H1 (cell line): ENCODE measurements around the gene PTPRD. TPM values are rescaled to one million over a fixed set of nuclear protein-coding genes. Genes with fewer than 3 reads are reported as not detected.

Source experiments
- CTCF ChIA-PET: fragments of 300-600 bp; sonication (Branson Sonifier 250); formaldehyde crosslinking; loops from one replicate; lab custom pipeline; 2021; ENCODE audit not compliant: partially characterized antibody; lab: Charles Lee
- POLR2A ChIA-PET: fragments of 300-600 bp; sonication (Branson Sonifier 250); formaldehyde crosslinking; loops from one replicate; lab custom pipeline; 2021; ENCODE audit warnings: inconsistent platforms; ENCODE audit not compliant: partially characterized antibody; lab: Charles Lee
- DNase-seq, 2 experiments: peaks; one replicate each; pipeline versions ENCODE4 v3.0.0 to v3.0.0-alpha.2; 2010 to 2022; ENCODE audit warnings: low spot score in 2 of 2, low read depth in 1 of 2, mixed read lengths in 1 of 2
- FAIRE-seq: peaks from 2 replicates; lab custom pipeline; 2011; peaks lifted over from hg19 to GRCh38; lab: Jason Lieb, UNC
- H2AFZ ChIP-seq: 2 replicates; pipeline ENCODE4 v1.8.1; 2012; ENCODE audit warnings: low read length, inconsistent platforms
- H2AK5ac ChIP-seq: 2 replicates; pipeline ENCODE4 v1.6.1; 2013; ENCODE audit warnings: low read depth, low read length
- H2BK120ac ChIP-seq: replicated peaks from 2 replicates; pipeline ENCODE3; 2013; ENCODE audit warnings: low read depth, low read length, inconsistent platforms
- H2BK12ac ChIP-seq: 2 replicates; pipeline ENCODE4 v1.6.1; 2013; ENCODE audit warnings: low read depth, low read length
- H2BK15ac ChIP-seq: 2 replicates; pipeline ENCODE4 v1.6.1; 2013; ENCODE audit warnings: low read length
- H2BK20ac ChIP-seq: 2 replicates; pipeline ENCODE4 v1.6.1; 2013; ENCODE audit warnings: low read length
- H2BK5ac ChIP-seq: 2 replicates; pipeline ENCODE4 v1.6.1; 2013; ENCODE audit warnings: low read depth, low read length
- H3K14ac ChIP-seq: 2 replicates; pipeline ENCODE4 v1.6.1; 2013; ENCODE audit warnings: inconsistent platforms; ENCODE audit not compliant: insufficient read length
- H3K18ac ChIP-seq: 2 replicates; pipeline ENCODE4 v1.6.1; 2013; ENCODE audit warnings: low read length; ENCODE audit errors: extremely low read depth
- H3K23ac ChIP-seq: 2 replicates; pipeline ENCODE4 v1.6.1; 2013; ENCODE audit warnings: inconsistent platforms; ENCODE audit not compliant: insufficient read length
- H3K23me2 ChIP-seq: 2 replicates; pipeline ENCODE4 v1.6.1; 2013; ENCODE audit warnings: low read depth, low read length
- H3K27ac ChIP-seq: 2 replicates; pipeline ENCODE4 v1.6.1; 2011; ENCODE audit warnings: low read depth, low read length, inconsistent platforms
- H3K27me3 ChIP-seq, 4 experiments: replicated peaks in 1 of 4; 1 replicate in 1 of 4; 2 replicates in 3 of 4; pipeline versions ENCODE4 v1.6.1 to v1.8.1; 2011 to 2013; ENCODE audit warnings: low read length in 3 of 4, mild to moderate bottlenecking in 3 of 4, inconsistent platforms in 2 of 4, mixed read lengths in 2 of 4, moderate library complexity in 1 of 4; ENCODE audit not compliant: control insufficient read depth in 3 of 4, insufficient read depth in 3 of 4; ENCODE audit errors: extremely low read depth in 1 of 4
- H3K36me3 ChIP-seq, 4 experiments: 2 replicates each; pipeline versions ENCODE4 v1.6.1 to v1.8.1; 2011 to 2013; ENCODE audit warnings: mild to moderate bottlenecking in 4 of 4, low read length in 3 of 4, moderate library complexity in 2 of 4, control low read depth in 1 of 4, inconsistent platforms in 1 of 4; ENCODE audit not compliant: insufficient read depth in 4 of 4, control insufficient read depth in 2 of 4
- H3K4ac ChIP-seq: replicated peaks from 2 replicates; pipeline ENCODE3; 2013; ENCODE audit warnings: low read length, low read depth, mixed read lengths, inconsistent platforms; ENCODE audit not compliant: insufficient read length
- H3K4me1 ChIP-seq, 4 experiments: replicated peaks in 1 of 4; 1 replicate in 1 of 4; 2 replicates in 3 of 4; pipeline versions ENCODE4 v1.6.1 to v1.8.1; 2011 to 2013; ENCODE audit warnings: low read length in 3 of 4, inconsistent platforms in 2 of 4, mixed read lengths in 1 of 4; ENCODE audit not compliant: insufficient read depth in 4 of 4, control insufficient read depth in 3 of 4
- H3K4me2 ChIP-seq, 2 experiments: 2 replicates each; pipeline versions ENCODE4 v1.6.1 to v1.8.1; 2011 to 2013; ENCODE audit warnings: low read depth in 2 of 2, low read length in 2 of 2, control low read depth in 1 of 2, inconsistent platforms in 1 of 2, mild to moderate bottlenecking in 1 of 2; ENCODE audit not compliant: insufficient read depth in 1 of 2
- H3K4me3 ChIP-seq, 4 experiments: fragments of 200-600, 300-600 bp in 1 of 4; sonication (generic), shearing (Covaris generic), sonication (Bioruptor Twin) in 1 of 4; 2 replicates each; pipeline versions ENCODE4 v1.5.1 to v1.8.1; 2011 to 2016; ENCODE audit warnings: low read length in 4 of 4, low read depth in 3 of 4, control low read depth in 2 of 4, inconsistent platforms in 2 of 4, mild to moderate bottlenecking in 2 of 4, mixed read lengths in 1 of 4, moderate library complexity in 1 of 4; ENCODE audit not compliant: insufficient read depth in 2 of 4; ENCODE audit errors: extremely low read depth in 1 of 4
- H3K56ac ChIP-seq: replicated peaks from 2 replicates; pipeline ENCODE3; 2013; ENCODE audit warnings: low read depth, mild to moderate bottlenecking, mixed read lengths, low read length, inconsistent platforms; ENCODE audit not compliant: insufficient read length
- H3K79me1 ChIP-seq: 2 replicates; pipeline ENCODE4 v1.6.1; 2013; ENCODE audit warnings: low read depth, low read length, control low read depth
- H3K79me2 ChIP-seq, 2 experiments: 2 replicates each; pipeline versions ENCODE4 v1.6.1 to v1.8.1; 2012 to 2013; ENCODE audit warnings: low read length in 2 of 2, mild to moderate bottlenecking in 2 of 2, inconsistent platforms in 1 of 2; ENCODE audit not compliant: insufficient read depth in 2 of 2, control insufficient read depth in 1 of 2
- H3K9ac ChIP-seq, 4 experiments: replicated peaks in 1 of 4; 1 replicate in 1 of 4; 2 replicates in 3 of 4; pipeline versions ENCODE4 v1.6.1 to v1.8.1; 2011 to 2013; ENCODE audit warnings: low read depth in 3 of 4, low read length in 3 of 4, control low read depth in 2 of 4, mild to moderate bottlenecking in 2 of 4, moderate library complexity in 2 of 4, inconsistent platforms in 1 of 4; ENCODE audit errors: extremely low read depth in 1 of 4
- H3K9me3 ChIP-seq, 2 experiments: 2 replicates each; pipeline versions ENCODE4 v1.6.1 to v1.8.1; 2012 to 2013; ENCODE audit warnings: mild to moderate bottlenecking in 2 of 2, moderate library complexity in 2 of 2, control low read depth in 1 of 2, inconsistent platforms in 1 of 2, low read depth in 1 of 2, low read length in 1 of 2, mixed read lengths in 1 of 2; ENCODE audit not compliant: insufficient read depth in 2 of 2
- H4K20me1 ChIP-seq, 2 experiments: replicated peaks in 1 of 2; 2 replicates each; pipeline versions ENCODE3 to v1.8.1; 2011 to 2013; ENCODE audit warnings: inconsistent platforms in 2 of 2, low read length in 2 of 2, mild to moderate bottlenecking in 1 of 2; ENCODE audit not compliant: insufficient read depth in 2 of 2, control insufficient read depth in 1 of 2
- H4K5ac ChIP-seq: 2 replicates; pipeline ENCODE4 v1.6.1; 2013; ENCODE audit warnings: low read length, low read depth, mixed read lengths, inconsistent platforms; ENCODE audit not compliant: insufficient read length
- H4K8ac ChIP-seq: 2 replicates; pipeline ENCODE4 v1.8.0; 2013; ENCODE audit warnings: mild to moderate bottlenecking, moderate library complexity, low read length, inconsistent platforms; ENCODE audit not compliant: insufficient read depth; ENCODE audit errors: extremely low read depth
- H4K91ac ChIP-seq: replicated peaks from 2 replicates; pipeline ENCODE3; 2013; ENCODE audit warnings: low read length, mixed read lengths, inconsistent platforms; ENCODE audit not compliant: insufficient read length
- ASH2L ChIP-seq: fragments of 200-600, 300-600 bp; sonication (generic); IDR thresholded peaks from one replicate; pipeline ENCODE4 v1.7.1; 2017; ENCODE audit warnings: low read length
- CBX8 ChIP-seq: fragments of 300-800, 300-1000 bp; sonication (generic); IDR thresholded peaks from 2 replicates; pipeline ENCODE4 v1.7.1; 2016; ENCODE audit warnings: low read depth, low read length, borderline replicate concordance
- CHD1 ChIP-seq: IDR thresholded peaks from 2 replicates; pipeline ENCODE4 v1.6.1; 2012; ENCODE audit warnings: low read depth, low read length, improper control_type of control experiment
- CHD2 ChIP-seq: IDR thresholded peaks from 2 replicates; pipeline ENCODE4 v1.6.1; 2012; ENCODE audit warnings: low read length, improper control_type of control experiment
- CREB1 ChIP-seq: IDR thresholded peaks from 2 replicates; pipeline ENCODE4 v1.6.1; 2012; ENCODE audit warnings: inconsistent platforms
- CTBP2 ChIP-seq: IDR thresholded peaks from 2 replicates; pipeline ENCODE4 v1.7.0; 2011; ENCODE audit warnings: borderline replicate concordance, mild to moderate bottlenecking, moderate library complexity, mixed read lengths, low read length; ENCODE audit not compliant: insufficient read depth, insufficient read length
- E2F6 ChIP-seq: IDR thresholded peaks from 2 replicates; pipeline ENCODE4 v1.6.1; 2012; ENCODE audit warnings: inconsistent platforms
- HDAC6 ChIP-seq: IDR thresholded peaks from one replicate; pipeline ENCODE4 v1.7.1; 2012; ENCODE audit warnings: low read depth, mild to moderate bottlenecking, inconsistent platforms, low read length, moderate library complexity
- KDM1A ChIP-seq: fragments of 200-600, 300-600 bp; sonication (generic); IDR thresholded peaks from 2 replicates; pipeline ENCODE4 v1.7.1; 2016; ENCODE audit warnings: mild to moderate bottlenecking, low read length, borderline replicate concordance
- NANOG ChIP-seq: IDR thresholded peaks from 2 replicates; pipeline ENCODE4 v1.6.1; 2011; ENCODE audit warnings: low read length, low read depth, mild to moderate bottlenecking, inconsistent platforms; ENCODE audit not compliant: insufficient read depth, poor library complexity, severe bottlenecking
- POLR2A ChIP-seq, 2 experiments: IDR thresholded peaks; 1 replicate in 1 of 2; 2 replicates in 1 of 2; pipeline ENCODE4 v1.6.1; 2011; ENCODE audit warnings: low read depth in 2 of 2, low read length in 2 of 2, mild to moderate bottlenecking in 2 of 2; ENCODE audit errors: control extremely low read depth in 1 of 2
- RAD21 ChIP-seq, 2 experiments: IDR thresholded peaks in 1 of 2; conservative IDR thresholded peaks in 1 of 2; 2 replicates each; pipeline ENCODE4 v1.6.1; 2011; ENCODE audit warnings: low read depth in 2 of 2, low read length in 2 of 2, improper control_type of control experiment in 1 of 2, inconsistent platforms in 1 of 2, mild to moderate bottlenecking in 1 of 2, moderate library complexity in 1 of 2
- SIRT6 ChIP-seq: IDR thresholded peaks from one replicate; pipeline ENCODE4 v1.7.1; 2012; ENCODE audit warnings: low read length, inconsistent platforms
- TAF7 ChIP-seq: optimal IDR thresholded peaks from 2 replicates; pipeline ENCODE3; 2011; ENCODE audit warnings: low read depth, mild to moderate bottlenecking, inconsistent platforms, low read length, moderate library complexity, borderline replicate concordance
- WGBS, 2 experiments: shearing (Covaris generic) in 1 of 2; methylation state at CpG; one replicate each; pipeline versions ENCODE4 v1.1.6 to v1.1.7; 2013 to 2015; ENCODE audit warnings: low lambda C conversion rate in 2 of 2, mixed read lengths in 2 of 2, inconsistent platforms in 1 of 2, low coverage in 1 of 2, missing lambda C conversion rate in 1 of 2; ENCODE audit not compliant: insufficient replicate concordance in 2 of 2, insufficient coverage in 1 of 2, insufficient read length in 1 of 2; ENCODE audit errors: extremely low coverage in 1 of 2, missing lambda C conversion rate in 1 of 2; 5-methylcytosine and 5-hydroxymethylcytosine counted together
- polyA plus RNA-seq, 7 experiments: library from polyadenylated mRNA; depleted of rRNA in 3 of 7; stranded (reverse) in 5 of 7; unstranded in 2 of 7; fragments of >200 nt in 5 of 7; fragments of 200-250 nt in 2 of 7; gene quantifications; 1 replicate in 5 of 7; 2 replicates in 1 of 7; 4 replicates in 1 of 7; pipeline versions ENCODE4 v1.2.1 to v1.2.3, GENCODE V29; 2011 to 2013; ENCODE audit warnings: missing spikeins in 2 of 7, mixed read lengths in 2 of 7
- total RNA-seq: library from RNA; stranded (reverse); fragmentation: NEBNext Ultra II Directional; extraction: Animal tissue kit (Norgen Biotek cat#: 25700); gene quantifications from 2 replicates; pipeline ENCODE4 v1.2.1, GENCODE V29; 2021

Gene PTPRD
- total and polyA plus RNA-seq, 2 of the 8 experiments (the other 6 are each of a cell fraction or from before 2014, with no cell fraction given): 17.2 to 77.0 TPM

GRCh38 chr9:8474937-8475336 is 2137.9 kb downstream of the PTPRD start:
- H4K20me1 ChIP-seq: no peaks in the 10 kb centered on the region
- H3K4ac ChIP-seq: no peak overlapping the region
- WGBS, 2 experiments: 83% methylated on average over 1 of the region's 1 CpG; no CpG with 5 or more reads in 1 of the 2 experiments
- H3K27me3 ChIP-seq: no peaks in the 10 kb centered on the region
- no peak overlapping the region for H3K18ac ChIP-seq
- no peak overlapping the region for H2AFZ ChIP-seq
- no peak overlapping the region for H3K23ac ChIP-seq
- no peak overlapping the region for H3K9ac ChIP-seq
- H2BK120ac ChIP-seq: no peak overlapping the region
- H3K4me3 ChIP-seq: no peak overlapping the region
- CTCF ChIA-PET: no interaction called here
- H2AK5ac ChIP-seq: no peak overlapping the region
- H4K91ac ChIP-seq: no peak overlapping the region
- H3K4me1 ChIP-seq: peaks cover 0 to 5% (median 2%) of the 10 kb centered on the region in 4 experiments; a peak in 3 of 7 replicates
- no peak overlapping the region for H2BK5ac ChIP-seq
- peaks cover 9 to 10% of the 10 kb centered on the region in 2 experiments for H3K9me3 ChIP-seq
- H3K23me2 ChIP-seq: no peaks in the 10 kb centered on the region
- POLR2A ChIA-PET: no interaction called here
- H2BK15ac ChIP-seq: no peak overlapping the region
- no peak overlapping the region for H2BK20ac ChIP-seq
- H3K79me1 ChIP-seq: no peaks in the 10 kb centered on the region
- H3K14ac ChIP-seq: no peak overlapping the region
- H3K4me2 ChIP-seq: no peak overlapping the region
- H3K36me3 ChIP-seq: peaks cover 0 to 8% (median 2%) of the 10 kb centered on the region in 4 experiments; a peak in 3 of 8 replicates
- H2BK12ac ChIP-seq: no peak overlapping the region
- H3K27ac ChIP-seq: no peak overlapping the region
- TF ChIP-seq CHD1 (no peak), KDM1A (no peak), POLR2A (IDR thresholded peaks at IDR 0.05; ENCODE audit: control extremely low read depth in 1 of 2, low read depth in 2 of 2, low read length in 2 of 2) (no peak), CTBP2 (no peak), HDAC6 (no peak), ASH2L (no peak), NANOG (no peak), SIRT6 (no peak), RAD21 (IDR thresholded peaks at IDR 0.05 in 1 of 2, conservative IDR thresholded peaks at IDR 0.05 in 1 of 2; ENCODE audit: low read depth in 2 of 2, low read length in 2 of 2) (no peak), CBX8 (no peak), CHD2 (no peak), CREB1 (no peak), TAF7 (no peak), E2F6 (no peak)
- TF ChIP-seq, all 59 proteins: peak for 0
- FAIRE-seq (no peak), DNase-seq (no peak)
- H3K56ac ChIP-seq: no peak overlapping the region
- no peak overlapping the region for H4K8ac ChIP-seq
- no peak overlapping the region for H4K5ac ChIP-seq
- H3K79me2 ChIP-seq: no peaks in the 10 kb centered on the region
